Measurements from ENCODE around the gene ERGIC1.
"Not testable (repeated sequence)": the region's sequence is repeated elsewhere in the genome, so short reads cannot be mapped to it uniquely, and the experiment has no call there.

ERGIC1 gene

DNA sequence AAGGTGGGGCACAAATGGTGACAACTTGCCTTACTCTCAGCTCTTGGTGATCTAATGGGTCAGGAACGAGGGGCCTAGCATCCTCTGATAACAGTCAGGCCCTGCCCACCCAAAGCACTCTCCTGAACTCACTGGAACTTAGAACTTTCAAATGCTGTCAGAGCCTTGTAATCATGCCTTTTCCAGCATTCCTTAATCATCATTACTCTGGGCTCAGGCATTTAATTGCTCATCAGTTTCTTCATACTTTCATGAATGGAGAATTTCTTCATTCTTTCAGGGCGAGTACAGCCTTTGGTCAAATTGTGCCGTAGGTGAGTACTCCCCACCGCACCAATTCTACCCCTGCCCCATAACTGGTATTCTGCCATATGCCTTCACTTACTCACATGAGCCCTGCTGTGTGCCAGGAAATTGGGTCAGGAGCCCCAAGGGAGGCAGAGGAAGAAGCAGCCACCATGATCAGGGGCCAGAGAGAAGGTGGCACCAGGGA, 32.8 kb upstream of the ERGIC1 start:
- no peak for DNase-seq

DNA sequence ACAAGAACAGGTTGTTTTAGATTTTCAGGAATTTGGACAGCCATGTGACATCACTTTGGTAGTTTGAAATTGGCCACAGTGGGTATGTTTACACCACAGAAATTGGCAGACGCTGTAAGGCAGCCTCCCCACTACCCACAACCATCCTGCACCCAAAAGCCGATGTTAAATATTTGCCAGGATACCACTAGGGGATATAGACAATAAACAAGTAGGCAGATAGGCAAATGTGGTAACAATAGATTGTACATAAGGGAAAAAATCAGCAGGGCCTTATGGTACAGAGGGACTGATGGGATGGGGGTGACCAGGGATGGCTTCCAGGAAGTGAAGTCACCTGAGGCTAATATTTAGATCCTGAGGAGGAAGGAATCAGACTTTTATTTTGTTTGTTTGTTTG, 31.9 kb upstream of the ERGIC1 start:
- DNase-seq, result no peak

DNA sequence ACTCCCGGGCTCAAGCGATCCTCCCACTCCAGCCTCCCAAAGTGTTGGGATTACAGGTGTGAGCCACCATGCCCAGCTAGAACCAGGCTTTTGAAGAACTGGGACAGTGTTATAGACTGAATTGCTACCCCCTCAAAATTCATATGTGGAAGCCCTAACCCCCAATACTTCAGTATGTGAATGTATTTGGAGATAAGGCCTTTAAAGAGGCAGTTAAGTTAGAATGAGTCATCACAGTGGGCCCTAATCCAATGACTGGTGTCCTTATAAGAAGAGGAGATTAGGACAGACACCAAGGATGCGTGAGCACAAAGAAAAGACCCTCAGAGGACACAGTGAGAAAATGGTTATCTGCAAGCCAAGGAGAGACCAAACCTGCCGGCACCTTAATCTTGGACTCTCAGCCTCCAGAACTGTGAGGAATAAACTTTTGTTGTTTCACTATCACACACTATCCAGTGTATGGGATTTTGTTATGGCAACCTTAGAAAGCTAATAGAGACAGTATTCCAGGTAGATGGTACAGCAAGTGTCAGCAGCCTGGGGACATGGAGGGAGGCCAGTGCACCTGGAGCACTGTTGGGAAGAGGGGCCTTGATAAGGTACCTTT, 31.4 kb upstream of the ERGIC1 start:
- no peak for DNase-seq

DNA sequence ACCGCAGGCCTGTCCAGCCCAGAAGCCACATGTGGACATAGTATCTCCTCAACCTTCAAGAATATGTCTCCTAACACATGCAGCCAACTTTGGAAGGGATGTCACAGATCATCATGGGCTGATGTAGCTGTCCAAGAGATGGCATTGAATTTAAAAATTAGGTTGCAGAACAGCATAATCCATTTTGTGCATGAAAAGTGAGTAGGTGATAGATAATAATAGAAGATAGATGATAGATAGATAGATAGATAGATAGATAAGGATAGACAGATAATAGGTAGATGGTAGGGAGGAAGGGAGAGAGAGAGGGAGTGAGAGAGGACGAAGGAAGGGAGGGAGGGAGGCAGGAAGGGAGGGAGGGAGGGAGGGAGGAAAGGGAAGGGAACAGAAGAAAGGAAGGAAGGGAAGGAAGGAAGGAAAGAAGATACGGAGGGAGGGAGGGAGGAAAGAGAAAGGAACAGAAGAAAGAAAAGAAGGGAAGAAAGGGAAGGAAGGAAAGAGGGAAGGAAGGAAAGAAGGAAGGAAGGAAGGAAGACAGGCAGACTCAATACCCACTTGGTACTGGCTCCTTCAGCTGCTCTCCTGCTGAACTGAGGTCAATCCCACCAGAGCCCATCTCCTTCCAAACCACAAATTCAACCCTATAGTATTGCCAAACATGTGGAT, 28.9 kb upstream of the ERGIC1 start:
- no peak for DNase-seq

DNA sequence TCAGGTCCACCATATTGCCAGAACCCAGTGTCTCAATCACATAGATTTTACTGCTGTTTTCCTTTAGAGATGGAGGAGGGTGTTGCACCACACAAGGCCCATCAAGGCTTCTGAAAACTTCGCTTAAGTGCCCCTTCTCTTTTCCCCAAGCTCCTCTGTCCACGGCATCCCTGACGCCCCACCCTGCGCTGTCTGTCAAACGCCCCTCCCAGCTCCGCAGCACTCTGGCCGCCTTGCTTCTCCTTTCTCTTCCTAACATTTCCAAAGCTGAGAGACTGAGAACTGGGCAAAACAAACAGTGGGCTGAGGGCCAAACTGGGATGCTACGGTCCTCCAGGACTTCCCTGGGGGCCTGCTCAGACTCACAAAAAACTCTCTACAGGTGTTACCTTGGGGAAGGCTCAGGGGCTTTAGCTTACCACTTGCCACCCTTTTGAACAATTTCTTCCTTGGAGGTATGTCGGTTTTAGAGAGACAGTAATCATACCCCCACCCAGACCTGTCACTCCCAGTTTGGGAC, 28.3 kb upstream of the ERGIC1 start:
- DNase-seq, result no peak

DNA sequence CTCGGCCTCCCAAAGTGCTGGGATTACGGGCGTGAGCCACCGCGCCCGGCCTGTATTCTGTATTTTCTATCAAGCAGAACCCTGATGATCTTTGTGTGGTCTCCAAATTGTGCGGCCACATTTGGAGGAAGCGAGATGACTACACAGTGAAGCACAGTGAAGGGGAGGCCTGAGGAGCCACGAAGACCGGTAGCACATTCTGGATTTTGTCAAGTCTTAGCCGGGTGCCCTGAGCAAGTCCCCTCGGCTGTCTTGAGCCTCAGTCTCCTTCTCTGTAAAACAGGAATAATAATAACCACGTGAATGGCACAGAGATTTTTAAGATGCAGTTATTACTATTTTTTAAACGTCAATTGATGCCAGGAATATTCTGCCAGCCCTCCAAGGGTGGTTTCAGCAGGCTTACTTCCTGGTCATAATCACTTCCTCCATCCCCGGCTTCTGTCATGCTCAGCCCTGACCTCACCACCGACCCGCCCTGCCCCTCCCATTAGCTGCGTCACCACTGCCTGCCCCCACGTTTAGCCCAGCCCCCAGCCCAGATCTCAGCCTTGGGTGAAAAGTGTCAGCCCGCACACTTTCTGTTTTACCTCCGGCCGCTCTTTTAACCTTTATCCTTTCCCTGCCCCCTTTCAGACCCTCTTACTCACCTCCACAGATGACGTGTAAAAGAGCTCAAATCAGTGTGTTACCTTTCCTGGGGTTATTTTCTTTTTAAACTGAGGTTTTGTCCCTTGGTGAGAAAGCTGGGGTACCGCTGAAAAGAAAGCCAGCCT, 27.0 kb upstream of the ERGIC1 start:
- DNase-seq, result peak; percentile 95

DNA sequence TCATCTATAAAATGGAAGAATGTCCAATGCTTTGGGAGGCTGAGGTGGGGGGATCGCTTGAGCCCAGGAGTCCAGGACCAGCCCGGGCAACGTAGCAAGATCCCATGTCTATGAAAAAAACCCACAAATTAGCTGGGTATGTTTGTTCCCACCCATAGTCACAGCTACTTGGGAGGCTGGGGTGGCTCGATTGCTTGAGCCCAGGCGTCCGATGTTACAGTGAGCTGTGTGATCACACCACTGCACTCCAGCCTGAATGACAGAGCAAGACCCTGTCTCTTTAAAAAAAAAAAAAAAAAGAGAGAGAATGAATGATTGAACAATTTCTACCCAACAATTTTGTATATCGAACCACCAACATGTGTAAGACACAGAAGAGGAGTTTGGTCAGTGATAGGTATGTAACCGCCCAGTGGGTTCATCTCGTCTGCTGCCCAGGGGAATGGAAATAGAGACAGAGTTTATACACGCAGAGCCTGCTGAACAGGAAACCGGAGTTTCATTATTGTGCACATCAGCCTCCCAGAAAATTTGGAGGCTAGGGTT, 26.2 kb upstream of the ERGIC1 start:
- no peak for DNase-seq

DNA sequence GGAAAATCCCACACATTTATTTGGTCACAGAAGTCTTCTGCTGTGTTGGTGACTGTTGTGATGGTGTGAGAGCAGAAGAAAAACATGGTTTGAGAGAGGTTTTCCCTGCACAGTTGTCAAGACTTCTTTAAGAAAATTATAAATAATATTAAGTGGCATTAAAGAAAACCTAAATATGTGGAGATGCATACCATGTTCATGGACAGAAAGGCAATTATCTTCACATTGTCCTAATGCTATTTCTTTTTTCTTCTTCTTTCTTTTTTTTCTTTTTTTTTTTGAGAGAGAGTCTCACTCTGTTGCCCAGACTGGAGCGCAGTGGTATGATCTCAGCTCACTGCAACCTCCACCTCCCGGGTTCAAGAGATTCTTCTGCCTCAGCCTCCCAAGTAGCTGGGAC, 24.3 kb upstream of the ERGIC1 start:
- no peak for DNase-seq

DNA sequence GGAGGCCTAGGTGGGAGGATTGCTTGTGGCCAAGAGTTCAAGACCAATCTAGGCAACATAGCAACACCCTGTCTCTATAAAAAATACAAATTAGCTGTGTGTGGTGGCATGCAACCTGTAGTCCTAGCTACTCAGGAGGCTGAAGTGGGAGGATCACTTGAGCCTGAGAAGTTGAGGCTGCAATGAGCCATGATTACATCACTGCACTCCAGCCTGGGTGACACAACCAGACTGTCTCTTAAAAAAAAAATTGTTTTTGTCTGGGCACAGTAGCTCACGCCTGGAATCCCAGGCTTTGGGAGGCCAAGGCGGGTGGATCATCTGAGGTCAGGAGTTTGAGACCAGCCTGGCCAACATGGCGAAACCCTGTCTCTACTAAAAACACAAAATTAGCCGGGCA, 23.1 kb upstream of the ERGIC1 start:
- not testable (repeated sequence) for DNase-seq

DNA sequence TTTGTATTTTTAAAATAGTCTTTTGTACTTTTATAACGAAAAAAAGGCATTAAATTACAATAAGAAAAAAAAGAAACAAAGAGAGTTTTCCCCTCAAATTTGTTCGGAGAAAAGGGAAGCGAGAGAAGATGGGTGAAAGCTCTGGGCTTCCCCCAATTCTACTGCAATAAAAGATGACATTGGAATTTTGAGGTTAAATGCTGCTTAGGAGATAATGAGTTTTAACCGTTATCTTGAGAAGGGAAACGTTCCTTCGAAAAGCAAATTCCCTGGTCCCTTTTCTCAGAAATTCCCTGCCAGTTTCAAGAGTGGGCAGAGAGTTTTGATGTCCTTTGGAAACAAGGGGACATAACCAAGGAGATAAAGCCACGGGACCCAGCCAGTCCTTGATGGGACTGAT, 18.4 kb upstream of the ERGIC1 start:
- no peak for DNase-seq

DNA sequence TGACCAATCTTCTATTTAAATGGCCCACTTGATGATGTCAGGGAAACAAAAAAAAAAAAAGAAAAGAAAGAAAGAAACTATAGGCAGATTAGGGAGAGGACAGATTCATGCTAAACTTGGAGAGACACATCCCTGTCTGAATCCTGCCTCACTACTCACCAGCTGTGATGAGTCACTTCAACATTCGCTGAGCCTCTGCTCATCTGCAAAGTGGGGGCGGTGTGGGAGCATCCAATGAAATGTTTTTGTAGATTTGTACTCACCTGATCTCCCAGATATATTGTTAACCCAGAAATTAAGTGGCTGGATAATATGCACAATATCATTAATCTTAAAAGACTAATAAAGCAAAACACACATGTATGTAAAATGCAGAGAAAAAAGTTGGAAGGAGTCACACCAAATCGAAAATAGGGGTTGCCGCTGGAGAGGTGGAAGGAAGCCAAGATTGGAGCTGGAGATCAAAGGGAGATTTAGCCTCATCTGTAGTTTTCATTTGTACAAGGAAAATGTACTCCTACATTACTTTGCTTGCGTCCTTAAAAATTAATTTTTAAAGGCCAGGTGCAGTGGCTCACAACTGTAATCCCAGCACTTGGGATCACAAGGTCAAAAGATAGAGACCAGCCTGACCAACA, 17.0 kb upstream of the ERGIC1 start:
- DNase-seq, result no peak

DNA sequence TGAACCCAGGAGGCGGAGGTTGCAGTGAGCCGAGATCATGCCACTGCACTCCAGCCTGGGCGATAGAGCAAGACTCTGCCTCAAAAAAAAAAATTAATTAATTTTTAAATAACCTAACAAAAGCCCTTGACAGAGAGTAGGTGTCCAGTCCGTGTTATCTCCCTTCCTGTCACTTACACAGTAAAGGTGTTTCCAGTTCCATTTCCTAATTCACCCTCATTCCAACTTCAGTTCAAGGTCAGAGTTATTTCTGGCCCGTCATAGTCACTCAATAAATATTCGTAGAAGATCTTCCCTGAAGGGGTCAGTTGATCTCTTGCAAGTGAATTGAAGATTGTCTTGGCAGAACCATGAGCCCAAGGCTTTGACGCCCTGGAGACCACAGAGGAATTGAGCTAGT, 16.4 kb upstream of the ERGIC1 start:
- DNase-seq, result no peak

DNA sequence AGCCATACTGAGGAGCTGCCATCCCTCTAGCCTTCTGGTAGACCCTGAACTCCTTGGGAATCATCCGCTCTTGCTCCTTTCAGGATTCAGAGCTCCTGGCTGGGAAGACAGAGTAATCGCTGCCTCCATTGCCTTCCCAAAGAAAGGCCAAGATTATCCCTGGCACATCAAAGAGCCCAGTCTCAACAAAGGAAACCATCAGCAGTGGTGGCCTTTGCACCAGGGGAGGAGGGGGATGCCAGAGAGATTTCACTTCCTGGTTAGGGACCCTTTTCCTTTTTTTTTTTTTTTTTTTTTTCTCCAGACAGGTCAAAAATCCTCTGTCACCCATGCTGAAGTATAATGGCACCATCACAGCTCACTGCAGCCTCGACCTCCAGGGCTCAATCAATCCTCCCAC, 16.0 kb upstream of the ERGIC1 start:
- DNase-seq, result no peak

DNA sequence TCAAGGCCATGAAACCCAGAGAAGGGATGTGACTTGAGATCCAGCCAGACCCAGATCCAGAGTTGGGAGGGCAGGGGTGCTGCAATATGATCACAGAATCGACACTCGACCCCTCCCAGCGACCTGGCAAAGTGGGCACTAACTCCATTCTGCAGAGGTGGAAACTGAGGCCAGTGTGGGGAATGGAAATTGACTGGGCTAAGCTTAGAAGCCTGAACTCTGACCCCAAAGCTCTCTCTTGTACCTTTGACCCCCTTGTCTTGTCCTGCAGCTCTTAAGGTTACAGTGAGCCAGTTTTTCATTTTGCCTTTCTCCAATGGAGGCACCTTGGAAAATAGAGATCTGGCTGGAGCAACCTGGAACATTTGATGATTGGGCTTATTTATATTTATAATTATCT, 14.5 kb upstream of the ERGIC1 start:
- DNase-seq, result no peak

DNA sequence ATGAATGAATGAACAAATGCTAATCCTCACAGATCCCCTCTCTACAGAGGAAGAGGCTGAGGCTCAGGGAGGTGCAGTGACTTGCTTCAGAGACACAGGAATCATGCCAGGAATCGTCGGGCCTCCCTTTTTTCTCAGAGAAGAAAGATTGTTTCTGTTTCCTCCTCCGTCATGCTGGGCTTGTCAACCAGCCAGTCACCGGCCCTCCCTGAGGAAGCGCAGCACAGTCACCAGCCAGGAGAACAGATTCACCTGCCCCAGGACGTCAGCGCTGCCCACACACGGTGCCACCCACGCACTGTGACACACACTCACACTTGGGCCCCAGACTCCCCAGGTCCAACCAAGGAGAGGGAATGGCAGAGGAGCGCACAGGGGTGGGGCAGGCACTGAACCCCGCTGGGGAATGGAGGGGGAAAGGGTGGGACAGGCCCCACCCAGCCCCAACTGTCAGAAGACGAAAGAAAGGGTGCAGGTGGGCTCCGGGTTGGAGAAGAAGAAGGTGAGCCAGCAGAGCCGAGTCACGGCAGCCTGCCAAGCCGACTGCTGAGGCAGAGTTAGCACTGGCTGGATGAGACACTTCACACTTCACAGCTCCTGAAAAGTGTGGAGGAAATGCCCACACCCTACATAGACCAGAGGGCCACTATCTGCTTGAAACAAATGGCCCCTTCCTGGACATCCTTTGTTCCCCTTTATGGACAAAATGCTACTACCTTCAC, 13.8 kb upstream of the ERGIC1 start:
- no peak for DNase-seq

DNA sequence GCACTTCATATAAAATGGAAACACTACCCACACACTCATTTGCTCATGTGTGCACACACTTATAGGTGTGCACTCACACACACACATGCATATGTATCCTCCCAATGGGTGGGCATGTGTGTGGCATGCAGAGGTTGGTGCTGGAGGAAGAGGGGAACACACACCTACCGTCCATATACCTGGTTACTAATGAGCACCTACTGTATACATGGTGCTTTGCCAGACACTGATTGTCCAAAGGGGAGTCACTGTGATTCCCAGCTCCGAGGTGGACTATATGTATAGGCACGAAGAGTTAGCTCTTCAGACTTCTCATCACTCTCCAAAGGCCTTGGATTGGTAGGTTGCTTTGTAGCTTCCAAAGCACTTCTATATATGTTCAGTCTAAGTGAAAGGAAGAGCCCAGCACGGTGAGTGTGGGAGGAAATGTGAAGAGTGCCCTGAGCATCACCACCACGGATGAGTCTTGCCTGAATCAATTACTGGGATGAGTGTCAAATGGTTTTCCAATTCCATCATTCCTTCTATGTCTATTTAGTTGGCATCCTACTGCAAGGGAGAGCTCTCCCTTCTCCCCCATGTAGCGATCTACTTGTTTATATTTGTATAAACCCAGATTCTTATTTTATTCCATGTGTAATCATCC, 12.6 kb upstream of the ERGIC1 start:
- no peak for DNase-seq

DNA sequence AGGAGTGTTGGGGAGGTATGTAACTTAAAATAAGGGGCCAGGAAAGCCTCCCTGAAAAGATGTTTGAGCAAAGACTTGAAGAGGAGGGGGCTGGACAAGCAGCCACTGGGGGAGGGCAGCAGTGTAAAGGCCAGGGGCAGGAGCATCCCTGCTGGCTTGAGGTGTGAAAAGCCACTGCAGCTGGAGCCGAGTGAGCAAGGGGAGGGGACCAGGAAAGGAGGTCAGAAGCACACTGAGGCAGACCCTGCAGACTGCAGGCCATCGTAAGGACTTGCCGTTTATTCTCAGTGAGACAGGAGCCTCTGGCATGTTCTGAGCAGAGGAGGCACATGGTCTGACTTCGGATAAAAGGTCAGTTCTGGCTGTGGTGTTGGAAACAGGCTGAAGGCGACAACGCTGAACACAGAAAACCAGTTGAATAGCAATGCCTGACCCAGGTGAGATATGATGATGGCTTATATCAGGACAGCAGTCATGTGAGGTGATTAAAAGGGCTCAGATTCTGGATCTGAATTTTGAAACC, 10.2 kb upstream of the ERGIC1 start:
- no peak for DNase-seq

DNA sequence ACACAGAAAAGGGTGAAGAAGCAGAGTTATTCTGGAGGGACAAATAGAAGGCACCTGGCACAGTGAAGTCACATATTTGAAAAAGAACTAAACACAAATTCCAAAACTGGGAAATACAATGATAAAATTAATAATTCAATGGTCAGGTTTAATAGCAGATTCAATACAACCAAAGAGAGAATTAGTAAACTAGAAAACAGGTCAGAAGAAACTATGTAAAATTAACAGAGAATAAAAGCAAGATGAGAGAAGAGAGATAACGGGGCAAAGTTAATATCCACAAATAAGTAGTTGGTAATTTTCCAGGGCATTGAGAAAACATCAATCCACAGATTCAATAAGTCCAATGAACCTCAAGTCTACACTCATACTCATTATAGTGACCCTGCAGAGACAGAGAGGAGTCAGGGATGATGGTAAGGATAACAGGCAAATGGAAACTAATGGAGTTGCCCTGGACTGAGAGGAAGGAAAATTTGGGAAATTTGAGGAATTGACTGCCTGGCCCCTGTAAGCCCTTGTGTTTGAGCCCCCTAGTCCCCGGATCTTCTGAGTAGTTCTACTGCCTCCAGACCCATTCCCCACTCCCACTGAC, 8.3 kb upstream of the ERGIC1 start:
- DNase-seq, result no peak

DNA sequence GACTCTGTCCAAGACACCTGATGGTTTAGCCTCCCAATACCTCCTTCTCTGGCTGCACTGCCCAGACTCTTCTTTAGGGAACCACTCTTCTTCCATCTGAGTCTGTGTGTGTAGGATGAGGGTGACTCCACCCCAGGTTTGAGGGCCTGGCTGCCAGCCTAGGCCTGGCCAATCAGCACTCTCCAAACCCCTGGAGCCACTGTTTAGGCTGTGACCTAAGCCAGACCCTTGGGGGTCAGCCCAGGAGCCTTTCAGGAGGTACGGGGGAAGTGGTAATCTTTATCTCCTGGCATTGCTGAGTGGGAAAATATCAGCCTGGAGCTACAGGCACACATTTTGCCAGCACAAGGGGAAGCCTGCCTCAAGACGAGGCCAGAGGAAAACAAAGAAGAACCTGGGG, 6.2 kb upstream of the ERGIC1 start:
- DNase-seq, result no peak

DNA sequence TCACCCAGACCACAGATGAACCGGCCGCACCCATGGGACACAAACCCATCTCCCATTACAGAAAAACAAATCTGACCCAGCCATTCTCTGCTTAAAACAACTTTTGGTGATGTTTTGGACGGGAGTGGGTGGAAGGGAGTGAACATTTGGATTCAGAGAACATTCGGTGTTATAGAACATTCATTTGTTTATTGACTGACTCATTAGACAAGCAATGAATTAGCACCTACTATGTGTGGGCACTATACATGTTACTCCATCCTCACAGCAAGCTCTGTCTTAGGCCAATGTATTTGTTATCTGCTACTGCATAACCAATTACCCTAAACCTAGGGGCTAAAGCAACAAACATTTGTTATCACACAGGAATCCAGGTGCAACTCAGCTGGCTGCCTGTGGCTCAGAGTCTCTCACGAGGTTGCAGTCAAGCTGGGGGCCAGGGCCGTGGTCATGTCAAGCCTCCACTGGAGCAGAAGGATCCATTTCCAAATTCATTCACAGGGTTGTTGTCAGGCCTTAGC, 5.1 kb upstream of the ERGIC1 start:
- DNase-seq, result no peak

DNA sequence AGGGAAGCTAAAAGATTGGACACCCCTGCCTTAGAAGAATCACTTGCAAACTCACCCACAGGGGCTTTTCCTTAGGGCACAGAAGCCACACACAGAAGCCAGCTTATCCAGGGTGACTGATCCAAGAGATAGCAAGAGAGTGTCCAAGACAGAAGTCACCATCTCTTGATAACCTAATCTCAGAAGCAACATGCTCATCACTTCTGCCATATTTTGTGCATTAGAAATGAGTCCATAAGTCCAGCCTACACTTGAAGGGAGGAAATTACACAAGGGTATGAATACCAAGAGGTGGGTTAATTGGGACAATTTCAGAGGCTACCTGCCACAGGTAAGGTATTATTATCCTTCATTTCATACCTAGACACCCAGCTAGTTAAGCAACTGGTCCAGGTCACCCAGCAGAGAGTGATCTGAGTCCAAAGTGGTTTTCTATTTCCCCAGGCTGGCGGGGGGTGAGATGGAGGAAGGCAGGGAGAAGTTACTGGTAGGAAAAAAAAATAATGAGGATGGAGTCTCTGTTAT, 3.7 kb upstream of the ERGIC1 start:
- no peak for DNase-seq
